H9 (cell line): ENCODE data around the gene USP47. TPM values are rescaled to one million over a fixed set of nuclear protein-coding genes. Genes with fewer than 3 reads are reported as not detected.

Experiments
- DNase-seq: peaks from one replicate; pipeline ENCODE4 v3.0.0-alpha.2; 2017
- H2AFZ ChIP-seq: one replicate; pipeline ENCODE4 v1.6.1; 2013; ENCODE audit warnings: mild to moderate bottlenecking, low read length, control low read depth, moderate library complexity
- H2AK5ac ChIP-seq: 2 replicates; pipeline ENCODE4 v1.6.1; 2013; ENCODE audit warnings: low read length, control low read depth, mixed read lengths; ENCODE audit not compliant: insufficient read length
- H2BK120ac ChIP-seq: one replicate; pipeline ENCODE4 v1.6.1; 2013; ENCODE audit warnings: low read depth, mild to moderate bottlenecking, low read length, control low read depth, inconsistent platforms; ENCODE audit not compliant: poor library complexity, severe bottlenecking
- H2BK12ac ChIP-seq: 2 replicates; pipeline ENCODE4 v1.6.1; 2013; ENCODE audit warnings: low read length, control low read depth, mixed read lengths, low read depth; ENCODE audit not compliant: insufficient read length
- H2BK15ac ChIP-seq: 2 replicates; pipeline ENCODE4 v1.6.1; 2013; ENCODE audit warnings: low read depth, low read length, control low read depth
- H2BK20ac ChIP-seq: one replicate; pipeline ENCODE4 v1.6.1; 2013; ENCODE audit warnings: low read depth, mild to moderate bottlenecking, low read length, control low read depth, inconsistent platforms; ENCODE audit not compliant: poor library complexity, severe bottlenecking
- H2BK5ac ChIP-seq: 2 replicates; pipeline ENCODE4 v1.6.1; 2013; ENCODE audit warnings: low read length, control low read depth, mixed read lengths; ENCODE audit not compliant: insufficient read length
- H3K14ac ChIP-seq: 2 replicates; pipeline ENCODE4 v1.6.1; 2013; ENCODE audit warnings: low read length, control low read depth; ENCODE audit not compliant: insufficient read depth
- H3K18ac ChIP-seq: 2 replicates; pipeline ENCODE4 v1.6.1; 2013; ENCODE audit warnings: low read depth, mild to moderate bottlenecking, mixed read lengths, low read length, control low read depth; ENCODE audit not compliant: insufficient read length
- H3K23ac ChIP-seq: 2 replicates; pipeline ENCODE4 v1.6.1; 2013; ENCODE audit warnings: low read length, control low read depth, mixed read lengths, low read depth; ENCODE audit not compliant: insufficient read length
- H3K23me2 ChIP-seq: 2 replicates; pipeline ENCODE4 v1.6.1; 2013; ENCODE audit warnings: low read depth, mild to moderate bottlenecking, mixed read lengths, low read length, control low read depth; ENCODE audit not compliant: insufficient read length, poor library complexity, severe bottlenecking
- H3K27ac ChIP-seq: 2 replicates; pipeline ENCODE4 v1.5.1; 2013; ENCODE audit warnings: low read length, control low read depth, mixed read lengths, low read depth; ENCODE audit not compliant: insufficient read length
- H3K27me3 ChIP-seq: 2 replicates; pipeline ENCODE4 v1.6.1; 2013; ENCODE audit warnings: low read length, control low read depth, inconsistent platforms; ENCODE audit not compliant: insufficient read depth
- H3K4ac ChIP-seq: 2 replicates; pipeline ENCODE4 v1.6.1; 2013; ENCODE audit warnings: low read depth, mild to moderate bottlenecking, control low read depth, inconsistent platforms, low read length, moderate library complexity
- H3K4me1 ChIP-seq: 2 replicates; pipeline ENCODE4 v1.6.1; 2013; ENCODE audit warnings: low read length, control low read depth, inconsistent platforms; ENCODE audit not compliant: insufficient read depth
- H3K4me2 ChIP-seq: 2 replicates; pipeline ENCODE4 v1.6.1; 2013; ENCODE audit warnings: low read length, control low read depth, mixed read lengths; ENCODE audit not compliant: insufficient read length, insufficient read depth
- H3K56ac ChIP-seq: 2 replicates; pipeline ENCODE4 v1.6.1; 2013; ENCODE audit warnings: low read depth, mild to moderate bottlenecking, mixed read lengths, low read length, control low read depth; ENCODE audit not compliant: insufficient read length
- H3K79me1 ChIP-seq: 2 replicates; pipeline ENCODE4 v1.6.1; 2013; ENCODE audit warnings: low read depth, mild to moderate bottlenecking, moderate library complexity, low read length, control low read depth, inconsistent platforms; ENCODE audit not compliant: insufficient read depth, poor library complexity, severe bottlenecking
- H3K79me2 ChIP-seq: 2 replicates; pipeline ENCODE4 v1.6.1; 2013; ENCODE audit warnings: low read length, control low read depth, inconsistent platforms; ENCODE audit not compliant: insufficient read depth
- H3K9ac ChIP-seq: 2 replicates; pipeline ENCODE4 v1.6.1; 2013; ENCODE audit warnings: low read length, control low read depth, mixed read lengths; ENCODE audit not compliant: insufficient read length; ENCODE audit errors: extremely low read depth
- H3K9me3 ChIP-seq: one replicate; pipeline ENCODE4 v1.6.1; 2013; ENCODE audit warnings: low read depth, low read length, inconsistent platforms; ENCODE audit not compliant: control insufficient read depth
- H3T11ph ChIP-seq: one replicate; pipeline ENCODE4 v1.6.1; 2013; ENCODE audit warnings: mild to moderate bottlenecking, low read length, control low read depth, inconsistent platforms
- H4K20me1 ChIP-seq: one replicate; pipeline ENCODE4 v1.6.1; 2013; ENCODE audit not compliant: control insufficient read depth, insufficient read length, insufficient read depth
- H4K5ac ChIP-seq: 2 replicates; pipeline ENCODE4 v1.6.1; 2013; ENCODE audit warnings: low read depth, mild to moderate bottlenecking, mixed read lengths, low read length, control low read depth; ENCODE audit not compliant: insufficient read length
- H4K8ac ChIP-seq: replicated peaks from 2 replicates; pipeline ENCODE4 v1.6.1; 2013; ENCODE audit warnings: low read length, control low read depth, mixed read lengths, low read depth; ENCODE audit not compliant: insufficient read length
- H4K91ac ChIP-seq: 2 replicates; pipeline ENCODE4 v1.6.1; 2013; ENCODE audit warnings: low read depth, mild to moderate bottlenecking, moderate library complexity, mixed read lengths, low read length, control low read depth; ENCODE audit not compliant: insufficient read length
- H3K27ac Mint-ChIP-seq, 3 experiments: 2 replicates in 2 of 3; 3 replicates in 1 of 3; pipeline ENCODE4 v1.8.0; 2020 to 2021; ENCODE audit warnings: mixed read lengths in 3 of 3, mild to moderate bottlenecking in 1 of 3, moderate library complexity in 1 of 3
- H3K27me3 Mint-ChIP-seq: 2 replicates; pipeline ENCODE4 v1.8.0; 2021; ENCODE audit warnings: low read depth, mild to moderate bottlenecking, moderate library complexity, mixed read lengths
- H3K36me3 Mint-ChIP-seq, 3 experiments: 2 replicates in 2 of 3; 3 replicates in 1 of 3; pipeline ENCODE4 v1.8.0; 2020 to 2021; ENCODE audit warnings: low read depth in 3 of 3, mixed read lengths in 3 of 3; ENCODE audit not compliant: insufficient read depth in 1 of 3
- H3K4me1 Mint-ChIP-seq, 2 experiments: 2 replicates each; pipeline ENCODE4 v1.8.0; 2020; ENCODE audit warnings: mixed read lengths in 2 of 2
- H3K4me3 Mint-ChIP-seq, 2 experiments: 2 replicates in 1 of 2; 3 replicates in 1 of 2; pipeline ENCODE4 v1.8.0; 2020 to 2021; ENCODE audit warnings: mild to moderate bottlenecking in 2 of 2, mixed read lengths in 2 of 2, moderate library complexity in 1 of 2
- H3K9me3 Mint-ChIP-seq, 2 experiments: 2 replicates in 1 of 2; 3 replicates in 1 of 2; pipeline ENCODE4 v1.8.0; 2020; ENCODE audit warnings: mild to moderate bottlenecking in 2 of 2, mixed read lengths in 2 of 2, moderate library complexity in 1 of 2
- CTCF ChIP-seq: fragments of 200-600 bp; sonication (generic); conservative IDR thresholded peaks from 3 replicates; pipeline ENCODE4 v1.8.0; 2021; ENCODE audit warnings: antibody characterized with exemption, mild to moderate bottlenecking
- WGBS: extraction: QIAGEN DNeasy Blood & Tissue Kit; methylation state at CpG from one replicate; pipeline ENCODE4 v1.1.7; 2013; ENCODE audit warnings: missing lambda C conversion rate, low lambda C conversion rate, mixed read lengths; ENCODE audit not compliant: insufficient read length; ENCODE audit errors: extremely low coverage; 5-methylcytosine and 5-hydroxymethylcytosine counted together
- total RNA-seq: library from RNA; stranded (reverse); gene quantifications from 2 replicates; pipeline ENCODE4 v1.2.1, GENCODE V29; 2021

Gene USP47
- total RNA-seq, 1 experiment from 2014 or later, result 26.7 TPM

- no peak overlapping the region for H3K27ac Mint-ChIP-seq
- peaks cover 7 to 10% of the 10 kb centered on the region in 2 experiments for H3K4me1 Mint-ChIP-seq
- H3K27me3 ChIP-seq, result no peaks in the 10 kb centered on the region
- no peak overlapping the region for H3T11ph ChIP-seq
- no peak overlapping the region for H3K9ac ChIP-seq
- H3K79me2 ChIP-seq, result no peaks in the 10 kb centered on the region
- no peak overlapping the region for H4K8ac ChIP-seq
- no peaks in the 10 kb centered on the region for H3K79me1 ChIP-seq
- H2BK20ac ChIP-seq, result no peak overlapping the region
- no peak overlapping the region for H3K4me3 Mint-ChIP-seq
- no peak overlapping the region for H2BK120ac ChIP-seq
- no peaks in the 10 kb centered on the region for H3K9me3 Mint-ChIP-seq
- H3K9me3 ChIP-seq, result no peaks in the 10 kb centered on the region
- no peak overlapping the region for H3K18ac ChIP-seq
- H4K91ac ChIP-seq, result no peak overlapping the region
- no peak overlapping the region for H4K5ac ChIP-seq
- no peak for DNase-seq
- no peak overlapping the region for H2BK15ac ChIP-seq
- no peak overlapping the region for H2BK5ac ChIP-seq
- no peak overlapping the region for H3K23ac ChIP-seq
- H2AK5ac ChIP-seq, result no peak overlapping the region
- no peak overlapping the region; the same call in 1 of the 2 replicates for H3K14ac ChIP-seq
- no peak overlapping the region for H3K4ac ChIP-seq
- H2BK12ac ChIP-seq, result no peak overlapping the region
- no peaks in the 10 kb centered on the region for H3K23me2 ChIP-seq
- no peaks in the 10 kb centered on the region; the same call in 1 of the 2 replicates for H3K27me3 Mint-ChIP-seq
- peaks cover 0 to 12% (median 3%) of the 10 kb centered on the region in 3 experiments; a peak in 2 of 7 replicates for H3K36me3 Mint-ChIP-seq
- H2AFZ ChIP-seq, result no peak overlapping the region
- no peak overlapping the region for H3K56ac ChIP-seq
- no peaks in the 10 kb centered on the region; the same call in 1 of the 2 replicates for H3K4me1 ChIP-seq
- no peaks in the 10 kb centered on the region for H4K20me1 ChIP-seq
- TF ChIP-seq CTCF, result no peak
- H3K27ac ChIP-seq, result no peak overlapping the region
- H3K4me2 ChIP-seq, result no peak overlapping the region
- WGBS, result no CpG with 5 or more reads among the region's 11 CpGs
Measured at GRCh38 chr11:11967669-11968510, 126.1 kb downstream of the USP47 start.
